CD4-positive, alpha-beta T cell (primary cell): ENCODE measurements around the gene SPR. TPM values are rescaled to one million over a fixed set of nuclear protein-coding genes. Genes with fewer than 3 reads are reported as not detected.
A peak's percentile ranks its signal among the peaks of the same experiment; 100 is the strongest.

Experiments
- ATAC-seq: fragments of 200-7000 bp; cut with Tn5 transposase; one replicate; pipeline ENCODE4 v1.10.0; 2022; ENCODE audit warnings: mild to moderate bottlenecking; ENCODE audit not compliant: poor library complexity
- CTCF ChIA-PET: fragments of 350-600 bp; sonication (Branson Sonifier 250); formaldehyde crosslinking; loops from one replicate; lab custom pipeline; 2021; ENCODE audit warnings: antibody characterized with exemption, inconsistent platforms; lab: Charles Lee
- POLR2A ChIA-PET: fragments of 350-600 bp; sonication (Branson Sonifier 250); formaldehyde crosslinking; loops from one replicate; lab custom pipeline; 2021; ENCODE audit warnings: antibody characterized with exemption, inconsistent platforms; lab: Charles Lee
- DNase-seq, 14 experiments: peaks; one replicate each; pipeline ENCODE4 v3.0.0-alpha.2; 2013 to 2020; ENCODE audit warnings: mixed read lengths in 2 of 14
- H3K27ac ChIP-seq, 2 donors: one replicate each; pipeline versions ENCODE4 v1.5.1 to v1.7.0; 2013; ENCODE audit warnings: low read length in 2 of 2, low read depth in 1 of 2, mild to moderate bottlenecking in 1 of 2
- H3K27me3 ChIP-seq, 2 experiments: 1 replicate in 1 of 2; 2 replicates in 1 of 2; pipeline versions ENCODE4 v1.6.1 to v1.7.0; 2013; ENCODE audit warnings: low read length in 2 of 2, control low read depth in 1 of 2, mild to moderate bottlenecking in 1 of 2, moderate library complexity in 1 of 2; ENCODE audit not compliant: insufficient read depth in 2 of 2, control insufficient read depth in 1 of 2
- H3K36me3 ChIP-seq: one replicate; pipeline ENCODE4 v1.6.1; 2013; ENCODE audit warnings: low read length, control low read depth; ENCODE audit not compliant: insufficient read depth
- H3K4me1 ChIP-seq: one replicate; pipeline ENCODE4 v1.6.1; 2013; ENCODE audit warnings: low read length, control low read depth; ENCODE audit not compliant: insufficient read depth
- H3K4me3 ChIP-seq: one replicate; pipeline ENCODE4 v1.5.1; 2013; ENCODE audit warnings: mild to moderate bottlenecking, low read length, moderate library complexity
- H3K9me3 ChIP-seq, 2 experiments: 1 replicate in 1 of 2; 2 replicates in 1 of 2; pipeline versions ENCODE4 v1.6.1 to v1.7.0; 2013; ENCODE audit warnings: low read length in 2 of 2, mild to moderate bottlenecking in 2 of 2, control low read depth in 1 of 2, moderate library complexity in 1 of 2; ENCODE audit not compliant: control insufficient read depth in 1 of 2, insufficient read depth in 1 of 2
- H3K27ac Mint-ChIP-seq: one replicate; pipeline ENCODE4 v1.8.0; 2020; ENCODE audit warnings: mixed read lengths
- H3K27me3 Mint-ChIP-seq: one replicate; pipeline ENCODE4 v1.8.0; 2021; ENCODE audit warnings: mixed read lengths
- H3K36me3 Mint-ChIP-seq: one replicate; pipeline ENCODE4 v1.8.0; 2021; ENCODE audit warnings: low read depth, mixed read lengths
- H3K4me1 Mint-ChIP-seq: one replicate; pipeline ENCODE4 v1.8.0; 2021; ENCODE audit warnings: low read depth, mixed read lengths
- H3K4me3 Mint-ChIP-seq: one replicate; pipeline ENCODE4 v1.8.0; 2020; ENCODE audit warnings: mild to moderate bottlenecking, mixed read lengths
- H3K9me3 Mint-ChIP-seq: one replicate; pipeline ENCODE4 v1.8.0; 2020; ENCODE audit warnings: mixed read lengths
- CTCF ChIP-seq: fragments of 200-600 bp; IDR thresholded peaks from one replicate; pipeline ENCODE4 v1.8.0; 2022; ENCODE audit warnings: antibody characterized with exemption, mild to moderate bottlenecking
- intact Hi-C, 2 experiments: fragments of 100-400 bp; cut with DNase I in 1 of 2; cut with micrococcal nuclease in 1 of 2; formaldehyde crosslinking; loops; one replicate each; pipeline versions ENCODE4 v1.15.1 to v1.9.0; 2023 to 2025; cut with DNase I, micrococcal nuclease
- polyA plus RNA-seq, 2 donors: library from polyadenylated mRNA; unstranded; fragments of 120-200 nt; gene quantifications; one replicate each; pipeline ENCODE4 v1.2.1, GENCODE V29; 2013
- total RNA-seq, 174 experiments: library from RNA in 2 of 174; stranded (reverse) in 2 of 174; gene quantifications; one replicate each; pipeline ENCODE4 v1.2.3 and lab custom pipeline; 2021 to 2026

The SPR gene
- total RNA-seq = not detected
- polyA plus RNA-seq (2013, experiment 1 of 2) = 0.30 TPM
- polyA plus RNA-seq (2013, experiment 2 of 2) = 0.31 TPM
- total RNA-seq (lab: John Stamatoyannopoulos, UW) = 0 to 13.9 (median 0.13) reads per million in 172 experiments

GRCh38 chr2:72887032-72887739, at the start of gene SPR:
TSS of gene SPR (plus strand) at chr2:72887408. CDS start at chr2:72887433, 25 bp downstream.
- intact Hi-C loops = no loop called here
- H3K27me3 Mint-ChIP-seq = peaks cover 84% of the 10 kb centered on the region

DNA sequence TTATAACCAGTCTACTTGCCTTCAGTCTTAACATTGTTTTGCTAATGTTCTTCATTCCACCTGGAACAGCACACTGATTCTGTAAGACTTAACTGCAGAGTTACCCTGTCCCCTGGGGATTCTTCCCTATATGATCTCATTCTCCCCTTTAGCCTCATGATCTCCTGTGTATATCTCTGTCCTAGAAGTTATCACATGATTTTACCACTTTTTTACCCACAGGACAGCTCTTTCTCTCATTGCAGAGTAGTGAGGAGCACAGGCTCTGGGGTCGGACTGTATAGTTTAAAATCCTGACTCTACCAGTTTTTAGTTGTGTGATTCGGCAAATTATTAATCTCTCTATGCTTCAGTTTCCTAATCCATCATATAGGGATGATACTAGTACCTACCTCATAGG, 47.1 kb upstream of the SPR start:
- Mint-ChIP-seq H3K4me1 (no peaks in the 10 kb centered on the region), H3K27me3 (peaks cover 43% of the 10 kb centered on the region), H3K4me3 (no peak overlapping the region), H3K9me3 (no peaks in the 10 kb centered on the region), H3K27ac (no peak overlapping the region), H3K36me3 (no peaks in the 10 kb centered on the region)
- no peak overlapping the region for H3K4me3 ChIP-seq
- no peaks in the 10 kb centered on the region for H3K9me3 ChIP-seq
- DNase-seq (no peak), ATAC-seq (no peak)
- H3K27ac ChIP-seq = no peak overlapping the region
- CTCF ChIA-PET = no interaction called here
- no peak for TF ChIP-seq CTCF
- H3K27me3 ChIP-seq = peaks cover 3 to 4% of the 10 kb centered on the region in 2 experiments
- H3K36me3 ChIP-seq = no peaks in the 10 kb centered on the region
- no peaks in the 10 kb centered on the region for H3K4me1 ChIP-seq
- POLR2A ChIA-PET = no interaction called here
- intact Hi-C loops = no loop called here

More at GRCh38 chr2:72887032-72887739, at the start of gene SPR:
- Mint-ChIP-seq H3K27ac (no peak within 1 kb of the TSS), H3K36me3 (no peaks in the 10 kb centered on the region), H3K4me1 (peaks cover 7% of the 10 kb centered on the region), H3K4me3 (peak within 1 kb of the TSS; percentile 78), H3K9me3 (no peaks in the 10 kb centered on the region)
- H3K27ac ChIP-seq = no peak within 1 kb of the TSS
- H3K9me3 ChIP-seq = no peaks in the 10 kb centered on the region
- CTCF ChIA-PET = interaction anchor here (1.0 kb wide), 1 partner anchor 290 kb away, joined by 4 read pairs; no protein-coding TSS in a partner anchor
- DNase-seq (peak in 12 of 14 experiments; percentile 13 to 67 (median 42)), ATAC-seq (peak; percentile 82)
- H3K36me3 ChIP-seq = no peaks in the 10 kb centered on the region
- POLR2A ChIA-PET = interaction anchor here (0.5 to 1.2 kb wide), 3 partner anchors 17 to 290 kb away, joined by 3 to 4 read pairs (median 3); no protein-coding TSS in a partner anchor
- H3K27me3 ChIP-seq = peaks cover 53 to 77% of the 10 kb centered on the region in 2 experiments
- peak within 1 kb of the TSS; percentile 51 for H3K4me3 ChIP-seq
- TF ChIP-seq CTCF = no peak
- peaks cover 12% of the 10 kb centered on the region for H3K4me1 ChIP-seq

DNA sequence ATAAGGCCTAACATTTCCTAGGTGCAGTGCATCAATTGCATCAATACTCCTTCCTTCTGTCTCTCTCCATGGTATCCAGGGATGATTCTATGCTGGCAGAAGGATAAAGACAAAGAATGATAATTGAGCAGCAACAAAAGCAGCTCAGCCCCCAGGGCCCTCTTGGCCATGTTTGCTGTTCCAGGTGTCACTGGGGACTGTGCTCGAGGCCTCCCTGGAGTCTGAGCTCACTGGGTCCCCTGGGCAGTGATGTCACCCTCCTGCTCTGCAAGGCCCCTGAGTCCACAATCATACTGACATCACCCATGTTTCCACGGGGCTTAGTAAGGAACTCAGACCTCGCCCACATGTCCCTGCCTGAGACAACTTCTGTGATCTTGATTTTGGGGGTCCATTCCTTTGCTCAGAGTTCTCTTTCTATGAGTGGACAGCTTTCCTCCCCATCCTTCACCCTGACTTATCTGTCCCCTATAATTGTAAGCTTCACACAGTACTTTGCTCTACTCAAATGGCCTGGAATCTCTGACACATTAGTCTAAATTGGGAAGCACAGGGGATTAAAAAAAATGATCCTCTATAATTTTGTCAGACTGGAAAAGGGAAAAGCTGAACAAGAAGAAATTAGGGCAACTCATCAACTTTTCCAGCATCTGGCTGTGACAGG, 45.6 kb upstream of the SPR start:
- Histone ChIP-seq H3K36me3 (no peaks in the 10 kb centered on the region), H3K27ac (no peak overlapping the region), H3K9me3 (no peaks in the 10 kb centered on the region), H3K4me3 (no peak overlapping the region), H3K27me3 (peaks cover 3 to 4% of the 10 kb centered on the region in 2 experiments), H3K4me1 (no peaks in the 10 kb centered on the region)
- ChIA-PET CTCF (interaction anchor here (1.4 kb wide), 1 partner anchor 9 kb away, joined by 4 read pairs; no protein-coding TSS in a partner anchor), POLR2A (no interaction called here)
- Mint-ChIP-seq H3K4me3 (no peak overlapping the region), H3K27me3 (peaks cover 46% of the 10 kb centered on the region), H3K4me1 (no peaks in the 10 kb centered on the region), H3K9me3 (no peaks in the 10 kb centered on the region), H3K36me3 (no peaks in the 10 kb centered on the region), H3K27ac (no peak overlapping the region)
- intact Hi-C loops = no loop called here
- DNase-seq = no peak
- no peak for TF ChIP-seq CTCF
- no peak for ATAC-seq
